ENCODE results near the gene WNT16.

Gene WNT16

GRCh38 chr7:121303422-121304101 lies 25.2 kb upstream of the WNT16 start:
- Histone ChIP-seq H2BK12ac (ENCODE audit: low read length in 2 of 2) (no peak overlapping the region), H3K27ac (ENCODE audit: low read length, poor library complexity, severe bottlenecking) (no peak overlapping the region), H3K14ac (ENCODE audit: low read length in 2 of 2) (no peak overlapping the region), H3K27me3 (ENCODE audit: control insufficient read depth in 1 of 2, insufficient read depth in 1 of 2, low read length in 2 of 2) (no peaks in the 10 kb centered on the region), H3K9ac (ENCODE audit: low read length) (no peak overlapping the region), H2BK120ac (ENCODE audit: low read depth, low read length) (no peak overlapping the region), H3K23ac (ENCODE audit: low read length in 2 of 2) (no peak overlapping the region), H3K36me3 (ENCODE audit: control insufficient read depth in 1 of 2, insufficient read depth in 2 of 2, low read depth in 1 of 2, low read length in 2 of 2) (no peaks in the 10 kb centered on the region), H3K4me1 (ENCODE audit: control insufficient read depth, insufficient read depth, low read depth, low read length) (peaks cover 4% of the 10 kb centered on the region), H3K4me2 (ENCODE audit: low read length, poor library complexity, severe bottlenecking) (no peak overlapping the region), H3K4ac (ENCODE audit: low read depth in 1 of 2, low read length in 2 of 2) (no peak overlapping the region), H3K18ac (ENCODE audit: low read depth in 1 of 2, low read length in 2 of 2) (no peak overlapping the region), H2BK15ac (ENCODE audit: low read depth, poor library complexity, severe bottlenecking) (no peak overlapping the region), H4K91ac (ENCODE audit: low read length) (no peak overlapping the region), H2AFZ (ENCODE audit: low read depth, low read length) (no peak overlapping the region), H3K9me3 (ENCODE audit: control insufficient read depth, low read length) (no peaks in the 10 kb centered on the region), H4K8ac (ENCODE audit: low read length) (no peak overlapping the region), H3K79me1 (replicated peaks; ENCODE audit: low read length, poor library complexity, severe bottlenecking) (no peaks in the 10 kb centered on the region), H2BK5ac (ENCODE audit: low read depth, low read length, poor library complexity, severe bottlenecking) (no peak overlapping the region), H3K4me3 (ENCODE audit: insufficient read depth in 1 of 2, low read depth in 1 of 2, low read length in 2 of 2) (no peak overlapping the region), H2AK5ac (ENCODE audit: low read length, severe bottlenecking) (no peak overlapping the region)
- DNase-seq, result no peak
- 83% methylated on average over 3 of the region's 6 CpGs for WGBS

GRCh38 chr7:121304102-121304658 lies 24.6 kb upstream of the WNT16 start:
- no peaks in the 10 kb centered on the region for H3K27me3 ChIP-seq (ENCODE audit: control insufficient read depth in 1 of 2, insufficient read depth in 1 of 2, low read length in 2 of 2)
- no peak overlapping the region for H3K9ac ChIP-seq (ENCODE audit: low read length)
- peaks cover 4% of the 10 kb centered on the region for H3K4me1 ChIP-seq (ENCODE audit: control insufficient read depth, insufficient read depth, low read depth, low read length)
- no peak overlapping the region for H3K27ac ChIP-seq (ENCODE audit: low read length, poor library complexity, severe bottlenecking)
- no peak overlapping the region for H3K18ac ChIP-seq (ENCODE audit: low read depth in 1 of 2, low read length in 2 of 2)
- H3K36me3 ChIP-seq (ENCODE audit: control insufficient read depth in 1 of 2, insufficient read depth in 2 of 2, low read depth in 1 of 2, low read length in 2 of 2), result no peaks in the 10 kb centered on the region
- no peak overlapping the region for H3K4me3 ChIP-seq (ENCODE audit: insufficient read depth in 1 of 2, low read depth in 1 of 2, low read length in 2 of 2)
- H2AK5ac ChIP-seq (ENCODE audit: low read length, severe bottlenecking), result no peak overlapping the region
- no peak overlapping the region for H3K4me2 ChIP-seq (ENCODE audit: low read length, poor library complexity, severe bottlenecking)
- no peak overlapping the region for H2BK5ac ChIP-seq (ENCODE audit: low read depth, low read length, poor library complexity, severe bottlenecking)
- H2AFZ ChIP-seq (ENCODE audit: low read depth, low read length), result no peak overlapping the region
- no peak overlapping the region for H2BK120ac ChIP-seq (ENCODE audit: low read depth, low read length)
- no CpG with 5 or more reads among the region's 1 CpG for WGBS
- DNase-seq, result no peak
- H3K14ac ChIP-seq (ENCODE audit: low read length in 2 of 2), result no peak overlapping the region
- H4K91ac ChIP-seq (ENCODE audit: low read length), result no peak overlapping the region
- H3K23ac ChIP-seq (ENCODE audit: low read length in 2 of 2), result no peak overlapping the region
- H2BK15ac ChIP-seq (ENCODE audit: low read depth, poor library complexity, severe bottlenecking), result no peak overlapping the region
- no peak overlapping the region for H3K4ac ChIP-seq (ENCODE audit: low read depth in 1 of 2, low read length in 2 of 2)
- H3K79me1 ChIP-seq (replicated peaks; ENCODE audit: low read length, poor library complexity, severe bottlenecking), result no peaks in the 10 kb centered on the region
- H2BK12ac ChIP-seq (ENCODE audit: low read length in 2 of 2), result no peak overlapping the region
- no peak overlapping the region for H4K8ac ChIP-seq (ENCODE audit: low read length)
- H3K9me3 ChIP-seq (ENCODE audit: control insufficient read depth, low read length), result no peaks in the 10 kb centered on the region

DNA sequence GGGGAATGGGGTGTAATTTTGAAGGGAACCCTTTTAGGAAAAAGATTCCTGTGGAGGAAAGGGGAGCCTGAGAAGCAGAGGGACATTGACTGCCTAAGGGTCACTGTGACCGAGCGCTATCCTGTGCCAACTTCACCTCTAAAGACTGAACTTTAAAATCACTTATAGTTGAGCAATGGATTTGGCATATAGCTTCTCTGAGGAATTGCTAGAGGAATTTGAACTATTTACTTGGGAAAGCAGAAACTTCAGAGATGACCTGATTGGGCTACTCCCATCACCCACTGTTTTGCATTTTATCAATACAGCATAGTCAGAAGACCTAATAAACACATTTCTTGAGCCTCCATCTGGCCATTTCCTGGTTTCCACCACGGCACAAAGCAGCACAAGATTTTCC lies 23.7 kb upstream of the WNT16 start:
- no peak overlapping the region for H2BK120ac ChIP-seq (ENCODE audit: low read depth, low read length)
- no peak overlapping the region for H4K91ac ChIP-seq (ENCODE audit: low read length)
- H3K4me1 ChIP-seq (ENCODE audit: control insufficient read depth, insufficient read depth, low read depth, low read length), result peaks cover 4% of the 10 kb centered on the region
- H2BK12ac ChIP-seq (ENCODE audit: low read length in 2 of 2), result no peak overlapping the region
- no peak overlapping the region for H3K18ac ChIP-seq (ENCODE audit: low read depth in 1 of 2, low read length in 2 of 2)
- H3K27me3 ChIP-seq (ENCODE audit: control insufficient read depth in 1 of 2, insufficient read depth in 1 of 2, low read length in 2 of 2), result no peaks in the 10 kb centered on the region
- H2BK15ac ChIP-seq (ENCODE audit: low read depth, poor library complexity, severe bottlenecking), result no peak overlapping the region
- H3K36me3 ChIP-seq (ENCODE audit: control insufficient read depth in 1 of 2, insufficient read depth in 2 of 2, low read depth in 1 of 2, low read length in 2 of 2), result no peaks in the 10 kb centered on the region
- 92% methylated on average over 3 of the region's 3 CpGs for WGBS
- no peaks in the 10 kb centered on the region for H3K79me1 ChIP-seq (replicated peaks; ENCODE audit: low read length, poor library complexity, severe bottlenecking)
- no peak overlapping the region for H4K8ac ChIP-seq (ENCODE audit: low read length)
- no peak overlapping the region for H3K23ac ChIP-seq (ENCODE audit: low read length in 2 of 2)
- no peak overlapping the region for H3K4me2 ChIP-seq (ENCODE audit: low read length, poor library complexity, severe bottlenecking)
- H2AFZ ChIP-seq (ENCODE audit: low read depth, low read length), result no peak overlapping the region
- no peak overlapping the region for H3K4ac ChIP-seq (ENCODE audit: low read depth in 1 of 2, low read length in 2 of 2)
- no peak overlapping the region for H2AK5ac ChIP-seq (ENCODE audit: low read length, severe bottlenecking)
- no peak for DNase-seq
- H3K9ac ChIP-seq (ENCODE audit: low read length), result no peak overlapping the region
- H3K14ac ChIP-seq (ENCODE audit: low read length in 2 of 2), result no peak overlapping the region
- no peaks in the 10 kb centered on the region for H3K9me3 ChIP-seq (ENCODE audit: control insufficient read depth, low read length)
- H2BK5ac ChIP-seq (ENCODE audit: low read depth, low read length, poor library complexity, severe bottlenecking), result no peak overlapping the region
- H3K27ac ChIP-seq (ENCODE audit: low read length, poor library complexity, severe bottlenecking), result no peak overlapping the region
- no peak overlapping the region for H3K4me3 ChIP-seq (ENCODE audit: insufficient read depth in 1 of 2, low read depth in 1 of 2, low read length in 2 of 2)

DNA sequence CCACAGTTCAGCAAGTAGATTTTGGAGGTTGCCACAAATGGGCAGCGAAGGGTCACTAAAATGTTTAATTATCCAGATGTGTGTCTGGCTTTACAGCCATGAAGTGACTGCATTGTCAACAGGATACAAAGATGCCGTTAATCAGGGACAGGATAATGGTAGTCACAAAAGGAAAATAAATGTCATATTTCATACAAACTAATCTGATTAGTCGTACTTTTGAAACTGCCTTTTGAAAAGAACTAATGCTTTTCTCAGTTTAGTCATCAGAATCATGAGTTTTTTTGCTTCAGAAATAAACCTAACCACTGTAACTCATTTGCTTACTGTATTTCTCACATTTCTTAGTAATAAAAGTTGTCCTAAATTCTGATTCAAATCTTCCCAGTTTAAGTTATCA lies 22.2 kb upstream of the WNT16 start:
- WGBS, result 92% methylated on average over 2 of the region's 3 CpGs
- Histone ChIP-seq H3K23ac (ENCODE audit: low read length in 2 of 2) (no peak overlapping the region), H3K27ac (ENCODE audit: low read length, poor library complexity, severe bottlenecking) (no peak overlapping the region), H3K14ac (ENCODE audit: low read length in 2 of 2) (no peak overlapping the region), H2BK5ac (ENCODE audit: low read depth, low read length, poor library complexity, severe bottlenecking) (no peak overlapping the region), H3K27me3 (ENCODE audit: control insufficient read depth in 1 of 2, insufficient read depth in 1 of 2, low read length in 2 of 2) (no peaks in the 10 kb centered on the region), H3K36me3 (ENCODE audit: control insufficient read depth in 1 of 2, insufficient read depth in 2 of 2, low read depth in 1 of 2, low read length in 2 of 2) (no peaks in the 10 kb centered on the region), H4K8ac (ENCODE audit: low read length) (no peak overlapping the region), H3K4me3 (ENCODE audit: insufficient read depth in 1 of 2, low read depth in 1 of 2, low read length in 2 of 2) (no peak overlapping the region), H2BK120ac (ENCODE audit: low read depth, low read length) (no peak overlapping the region), H2AFZ (ENCODE audit: low read depth, low read length) (no peak overlapping the region), H2AK5ac (ENCODE audit: low read length, severe bottlenecking) (no peak overlapping the region), H3K79me1 (replicated peaks; ENCODE audit: low read length, poor library complexity, severe bottlenecking) (no peaks in the 10 kb centered on the region), H3K9ac (ENCODE audit: low read length) (no peak overlapping the region), H3K4me2 (ENCODE audit: low read length, poor library complexity, severe bottlenecking) (no peak overlapping the region), H3K4ac (ENCODE audit: low read depth in 1 of 2, low read length in 2 of 2) (no peak overlapping the region), H4K91ac (ENCODE audit: low read length) (no peak overlapping the region), H2BK12ac (ENCODE audit: low read length in 2 of 2) (no peak overlapping the region), H3K4me1 (ENCODE audit: control insufficient read depth, insufficient read depth, low read depth, low read length) (peaks cover 4% of the 10 kb centered on the region), H3K9me3 (ENCODE audit: control insufficient read depth, low read length) (no peaks in the 10 kb centered on the region), H3K18ac (ENCODE audit: low read depth in 1 of 2, low read length in 2 of 2) (no peak overlapping the region), H2BK15ac (ENCODE audit: low read depth, poor library complexity, severe bottlenecking) (no peak overlapping the region)
- no peak for DNase-seq

Data from mesenchymal stem cell (in vitro differentiated cells and primary cell).